NCI-H1436 treated with DMSO at 0.1 percent for 48 hours (cell line): ENCODE data around the gene SLC22A23.
"Not testable (repeated sequence)": the region's sequence is repeated elsewhere in the genome, so short reads cannot be mapped to it uniquely, and the experiment has no call there.

Source experiments
- DNase-seq: peaks from one replicate; lab custom pipeline; 2025; lab: John Stamatoyannopoulos, UW

SLC22A23 gene

GRCh38 chr6:3384241-3385143, 72.4 kb downstream of the SLC22A23 start:
- no peak for DNase-seq

GRCh38 chr6:3383525-3383924, 73.3 kb downstream of the SLC22A23 start:
- DNase-seq: no peak

GRCh38 chr6:3382326-3383279, 74.2 kb downstream of the SLC22A23 start:
- DNase-seq: no peak

GRCh38 chr6:3381233-3381921, 75.5 kb downstream of the SLC22A23 start:
- DNase-seq: no peak

- DNase-seq: no peak
Observed at GRCh38 chr6:3380344-3381232, 76.3 kb downstream of the SLC22A23 start.

- DNase-seq: no peak
Observed at GRCh38 chr6:3379482-3380060, 77.3 kb downstream of the SLC22A23 start.

- DNase-seq: not testable (repeated sequence)
Observed at GRCh38 chr6:3378808-3379207, 78.0 kb downstream of the SLC22A23 start.

- not testable (repeated sequence) for DNase-seq
Observed at GRCh38 chr6:3378398-3378782, 78.5 kb downstream of the SLC22A23 start.

- no peak for DNase-seq
Observed at GRCh38 chr6:3377536-3378397, 79.1 kb downstream of the SLC22A23 start.

GRCh38 chr6:3376893-3377535, 79.8 kb downstream of the SLC22A23 start:
- no peak for DNase-seq

GRCh38 chr6:3376064-3376463, 80.8 kb downstream of the SLC22A23 start:
- no peak for DNase-seq

- no peak for DNase-seq
Observed at GRCh38 chr6:3373597-3374203, 83.2 kb downstream of the SLC22A23 start.

- no peak for DNase-seq
Observed at GRCh38 chr6:3372912-3373554, 83.8 kb downstream of the SLC22A23 start.

GRCh38 chr6:3372184-3372846, 84.5 kb downstream of the SLC22A23 start:
- no peak for DNase-seq

GRCh38 chr6:3371222-3371949, 85.5 kb downstream of the SLC22A23 start:
- DNase-seq: no peak

GRCh38 chr6:3370361-3371221, 86.3 kb downstream of the SLC22A23 start:
- no peak for DNase-seq
